ENCODE data around the gene ZBTB20. TPM values are rescaled to one million over a fixed set of nuclear protein-coding genes. Genes with fewer than 3 reads are reported as not detected.

ZBTB20 gene
- total and polyA plus RNA-seq, 7 donors, result 0.40 to 74.9 (median 41.7) TPM

GRCh38 chr3:114985776-114986175 lies 161.3 kb downstream of the ZBTB20 start:
- 97 to 98% (median 97%) methylated on average over 1 of the region's 1 CpG for WGBS, 3 donors
- DNase-seq, result no peak
- Histone ChIP-seq H3K27me3 (ENCODE audit: insufficient read depth in 3 of 3, low read length in 2 of 3) (no peaks in the 10 kb centered on the region), H3K9me3 (no peaks in the 10 kb centered on the region), H3K4me1 (no peaks in the 10 kb centered on the region), H3K4me3 (no peak overlapping the region), H3K27ac (no peak overlapping the region), H3K36me3 (ENCODE audit: insufficient read depth in 1 of 2, low read depth in 1 of 2) (no peaks in the 10 kb centered on the region)
- intact Hi-C loops (cut with DNase I), result no loop called here
- TF ChIP-seq, protein P1, sequence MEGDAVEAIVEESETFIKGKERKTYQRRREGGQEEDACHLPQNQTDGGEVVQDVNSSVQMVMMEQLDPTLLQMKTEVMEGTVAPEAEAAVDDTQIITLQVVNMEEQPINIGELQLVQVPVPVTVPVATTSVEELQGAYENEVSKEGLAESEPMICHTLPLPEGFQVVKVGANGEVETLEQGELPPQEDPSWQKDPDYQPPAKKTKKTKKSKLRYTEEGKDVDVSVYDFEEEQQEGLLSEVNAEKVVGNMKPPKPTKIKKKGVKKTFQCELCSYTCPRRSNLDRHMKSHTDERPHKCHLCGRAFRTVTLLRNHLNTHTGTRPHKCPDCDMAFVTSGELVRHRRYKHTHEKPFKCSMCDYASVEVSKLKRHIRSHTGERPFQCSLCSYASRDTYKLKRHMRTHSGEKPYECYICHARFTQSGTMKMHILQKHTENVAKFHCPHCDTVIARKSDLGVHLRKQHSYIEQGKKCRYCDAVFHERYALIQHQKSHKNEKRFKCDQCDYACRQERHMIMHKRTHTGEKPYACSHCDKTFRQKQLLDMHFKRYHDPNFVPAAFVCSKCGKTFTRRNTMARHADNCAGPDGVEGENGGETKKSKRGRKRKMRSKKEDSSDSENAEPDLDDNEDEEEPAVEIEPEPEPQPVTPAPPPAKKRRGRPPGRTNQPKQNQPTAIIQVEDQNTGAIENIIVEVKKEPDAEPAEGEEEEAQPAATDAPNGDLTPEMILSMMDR (IDR thresholded peaks at IDR 0.05), result no peak
- ATAC-seq, result no peak

DNA sequence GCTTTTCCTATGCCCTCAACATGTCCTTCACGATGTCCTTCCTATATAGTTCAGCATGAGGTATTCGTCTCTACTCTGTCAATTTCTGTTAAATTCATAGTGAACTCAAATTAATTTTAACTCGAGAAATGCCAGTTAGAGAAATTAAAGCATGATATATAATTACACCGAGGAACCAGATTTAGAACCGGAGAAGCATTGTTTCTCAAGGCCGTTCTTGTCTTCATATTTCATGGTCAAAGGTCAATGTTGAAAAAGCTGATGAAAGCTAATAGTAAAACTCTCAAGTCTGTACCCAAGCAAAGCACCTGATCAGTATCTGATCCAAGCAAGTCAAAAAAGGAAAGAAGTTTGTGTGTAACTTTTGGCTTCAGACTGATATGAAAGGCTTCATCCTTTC lies 163.8 kb downstream of the ZBTB20 start:
- TF ChIP-seq, protein P1 (IDR thresholded peaks at IDR 0.05), result no peak
- no peaks in the 10 kb centered on the region for H3K27me3 ChIP-seq (ENCODE audit: insufficient read depth in 3 of 3, low read length in 2 of 3)
- H3K36me3 ChIP-seq (ENCODE audit: insufficient read depth in 1 of 2, low read depth in 1 of 2), result no peaks in the 10 kb centered on the region
- WGBS, 3 donors, result 40 to 52% (median 40%) methylated on average over 6 of the region's 6 CpGs
- H3K9me3 ChIP-seq, result no peaks in the 10 kb centered on the region
- no peak overlapping the region for H3K27ac ChIP-seq
- intact Hi-C loops (cut with DNase I), result no loop called here
- ATAC-seq, result peak in 1 of 4 donors; percentile 32
- H3K4me1 ChIP-seq, result no peaks in the 10 kb centered on the region
- DNase-seq, result no peak
- H3K4me3 ChIP-seq, result no peak overlapping the region

- WGBS, 3 donors, result 96 to 98% (median 97%) methylated on average over 3 of the region's 3 CpGs
- no peak for ATAC-seq
Measured at GRCh38 chr3:114974387-114974786, 172.7 kb downstream of the ZBTB20 start.

GRCh38 chr3:114973536-114973935 lies 173.6 kb downstream of the ZBTB20 start:
- no peaks in the 10 kb centered on the region for H3K27me3 ChIP-seq (ENCODE audit: insufficient read depth in 3 of 3, low read length in 2 of 3)
- no peak overlapping the region for H3K4me3 ChIP-seq
- H3K9me3 ChIP-seq, result no peaks in the 10 kb centered on the region
- intact Hi-C loops (cut with DNase I), result no loop called here
- no peak for DNase-seq
- no peaks in the 10 kb centered on the region for H3K4me1 ChIP-seq
- H3K27ac ChIP-seq, result no peak overlapping the region
- no peak for ATAC-seq
- TF ChIP-seq, protein P1 (IDR thresholded peaks at IDR 0.05), result no peak
- peaks cover 0 to 7% of the 10 kb centered on the region in 2 donors for H3K36me3 ChIP-seq (ENCODE audit: insufficient read depth in 1 of 2, low read depth in 1 of 2)
- 83 to 90% (median 86%) methylated on average over 3 of the region's 3 CpGs for WGBS, 3 donors

More at GRCh38 chr3:114974387-114974786, 172.7 kb downstream of the ZBTB20 start:
- H3K4me3 ChIP-seq, result no peak overlapping the region
- peaks cover 0 to 7% of the 10 kb centered on the region in 2 donors for H3K36me3 ChIP-seq (ENCODE audit: insufficient read depth in 1 of 2, low read depth in 1 of 2)
- no peak overlapping the region for H3K27ac ChIP-seq
- no peaks in the 10 kb centered on the region for H3K27me3 ChIP-seq (ENCODE audit: insufficient read depth in 3 of 3, low read length in 2 of 3)
- intact Hi-C loops (cut with DNase I), result no loop called here
- DNase-seq, result no peak
- TF ChIP-seq, protein P1 (IDR thresholded peaks at IDR 0.05), result no peak
- H3K4me1 ChIP-seq, result no peaks in the 10 kb centered on the region
- H3K9me3 ChIP-seq, result no peaks in the 10 kb centered on the region

DNA sequence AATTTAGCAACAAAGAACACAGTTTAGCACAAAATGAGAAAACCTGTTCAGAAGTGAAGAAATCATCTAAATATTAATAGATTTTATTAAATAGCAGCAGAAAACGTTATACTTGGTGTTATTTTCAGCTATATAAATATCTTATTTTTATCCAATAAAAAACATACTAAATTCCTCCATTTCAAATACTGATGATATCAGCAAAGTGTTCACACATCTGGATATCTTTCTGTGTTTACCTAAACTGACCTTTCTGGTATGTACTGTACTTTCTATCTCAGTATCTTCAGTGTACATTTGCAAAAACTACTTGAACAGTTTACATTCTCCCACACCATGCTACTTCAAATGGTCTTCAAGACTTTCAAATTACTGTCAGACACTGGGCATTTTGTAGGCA lies 179.9 kb downstream of the ZBTB20 start:
- Histone ChIP-seq H3K27ac (no peak overlapping the region), H3K36me3 (ENCODE audit: insufficient read depth in 1 of 2, low read depth in 1 of 2) (no peaks in the 10 kb centered on the region), H3K4me1 (no peaks in the 10 kb centered on the region), H3K27me3 (ENCODE audit: insufficient read depth in 3 of 3, low read length in 2 of 3) (no peaks in the 10 kb centered on the region), H3K4me3 (no peak overlapping the region), H3K9me3 (no peaks in the 10 kb centered on the region)
- DNase-seq (no peak), ATAC-seq (no peak)
- intact Hi-C loops (cut with DNase I), result no loop called here
- WGBS, 3 donors, result 48 to 54% (median 51%) methylated on average over 1 of the region's 1 CpG
- TF ChIP-seq, protein P1 (IDR thresholded peaks at IDR 0.05), result no peak

All from psoas muscle (tissue), 8 donors.